ENCODE data around the gene IMMP2L. TPM values are rescaled to one million over a fixed set of nuclear protein-coding genes. Genes with fewer than 3 reads are reported as not detected.

Gene IMMP2L
- total RNA-seq, 2 experiments from 2014 or later, result 5.2 to 6.5 TPM

GRCh38 chr7:110890101-110890500, 672.2 kb downstream of the IMMP2L start:
- peaks cover 10% of the 10 kb centered on the region for H3K36me3 Mint-ChIP-seq (ENCODE audit: low read depth)
- no peaks in the 10 kb centered on the region for H3K4me1 Mint-ChIP-seq
- ChIA-PET CTCF (interaction anchor here (1.3 kb wide), 1 partner anchor 11 kb away, joined by 3 read pairs; no protein-coding TSS in a partner anchor), POLR2A (no interaction called here)
- H3K4me3 Mint-ChIP-seq, result no peak overlapping the region
- no peak for DNase-seq
- H3K9me3 Mint-ChIP-seq, result peaks cover 11% of the 10 kb centered on the region
- H3K27me3 Mint-ChIP-seq, result no peaks in the 10 kb centered on the region
- H3K27ac Mint-ChIP-seq, result no peak overlapping the region

- DNase-seq, result no peak
- Mint-ChIP-seq H3K36me3 (ENCODE audit: low read depth) (peaks cover 6% of the 10 kb centered on the region), H3K4me3 (no peak overlapping the region), H3K9me3 (peaks cover 7% of the 10 kb centered on the region), H3K4me1 (no peaks in the 10 kb centered on the region), H3K27ac (no peak overlapping the region), H3K27me3 (no peaks in the 10 kb centered on the region)
- POLR2A ChIA-PET, result no interaction called here
- CTCF ChIA-PET, result interaction anchor here (1.3 kb wide), 1 partner anchor 12 kb away, joined by 3 read pairs; no protein-coding TSS in a partner anchor
Measured at GRCh38 chr7:110889335-110889734, 673.0 kb downstream of the IMMP2L start.

- DNase-seq, result no peak
- POLR2A ChIA-PET, result no interaction called here
- Mint-ChIP-seq H3K36me3 (ENCODE audit: low read depth) (no peaks in the 10 kb centered on the region), H3K9me3 (peaks cover under 1% of the 10 kb centered on the region), H3K4me1 (no peaks in the 10 kb centered on the region), H3K27me3 (no peaks in the 10 kb centered on the region), H3K4me3 (no peak overlapping the region), H3K27ac (no peak overlapping the region)
- CTCF ChIA-PET, result no interaction called here
Measured at GRCh38 chr7:110888641-110889040, 673.7 kb downstream of the IMMP2L start.

- POLR2A ChIA-PET, result no interaction called here
Measured at GRCh38 chr7:110885474-110885873, 676.8 kb downstream of the IMMP2L start.

GRCh38 chr7:110881721-110882120, 680.6 kb downstream of the IMMP2L start:
- Mint-ChIP-seq H3K4me3 (no peak overlapping the region), H3K9me3 (peaks cover 3% of the 10 kb centered on the region), H3K36me3 (ENCODE audit: low read depth) (peaks cover 8% of the 10 kb centered on the region), H3K4me1 (peaks cover 14% of the 10 kb centered on the region), H3K27ac (no peak overlapping the region), H3K27me3 (no peaks in the 10 kb centered on the region)
- DNase-seq, result no peak
- ChIA-PET CTCF (no interaction called here), POLR2A (no interaction called here)

More at GRCh38 chr7:110885474-110885873, 676.8 kb downstream of the IMMP2L start:
- Mint-ChIP-seq H3K27me3 (no peaks in the 10 kb centered on the region), H3K27ac (no peak overlapping the region), H3K36me3 (ENCODE audit: low read depth) (no peaks in the 10 kb centered on the region), H3K4me3 (no peak overlapping the region), H3K9me3 (peaks cover 3% of the 10 kb centered on the region), H3K4me1 (peaks cover 14% of the 10 kb centered on the region)
- no peak for DNase-seq
- CTCF ChIA-PET, result interaction anchor here (1.2 kb wide), 1 partner anchor 23 kb away, joined by 3 read pairs; no protein-coding TSS in a partner anchor

- peaks cover 3% of the 10 kb centered on the region for H3K9me3 Mint-ChIP-seq
- peak overlapping the region; percentile 13 for H3K27ac Mint-ChIP-seq
- H3K36me3 Mint-ChIP-seq (ENCODE audit: low read depth), result peaks cover 10% of the 10 kb centered on the region
- H3K27me3 Mint-ChIP-seq, result no peaks in the 10 kb centered on the region
- POLR2A ChIA-PET, result no interaction called here
- CTCF ChIA-PET, result no interaction called here
- H3K4me3 Mint-ChIP-seq, result no peak overlapping the region
- no peak for DNase-seq
- H3K4me1 Mint-ChIP-seq, result peaks cover 14% of the 10 kb centered on the region
Measured at GRCh38 chr7:110880971-110881370, 681.3 kb downstream of the IMMP2L start.

- POLR2A ChIA-PET, result no interaction called here
Measured at GRCh38 chr7:110877016-110877415, 685.3 kb downstream of the IMMP2L start.

GRCh38 chr7:110875346-110875745, 686.9 kb downstream of the IMMP2L start:
- DNase-seq, result no peak
- ChIA-PET POLR2A (no interaction called here), CTCF (no interaction called here)
- Mint-ChIP-seq H3K27ac (no peak overlapping the region), H3K36me3 (ENCODE audit: low read depth) (peaks cover 10% of the 10 kb centered on the region), H3K9me3 (peaks cover 4% of the 10 kb centered on the region), H3K4me1 (no peaks in the 10 kb centered on the region), H3K4me3 (no peak overlapping the region), H3K27me3 (no peaks in the 10 kb centered on the region)

More at GRCh38 chr7:110877016-110877415, 685.3 kb downstream of the IMMP2L start:
- peaks cover 8% of the 10 kb centered on the region for H3K4me1 Mint-ChIP-seq
- no peak overlapping the region for H3K4me3 Mint-ChIP-seq
- no peak for DNase-seq
- no peaks in the 10 kb centered on the region for H3K27me3 Mint-ChIP-seq
- H3K9me3 Mint-ChIP-seq, result peaks cover 7% of the 10 kb centered on the region
- H3K36me3 Mint-ChIP-seq (ENCODE audit: low read depth), result peaks cover 10% of the 10 kb centered on the region
- no peak overlapping the region for H3K27ac Mint-ChIP-seq
- CTCF ChIA-PET, result no interaction called here

GRCh38 chr7:110871856-110872255, 690.4 kb downstream of the IMMP2L start:
- DNase-seq, result no peak
- POLR2A ChIA-PET, result no interaction called here
- H3K27ac Mint-ChIP-seq, result no peak overlapping the region
- peaks cover 5% of the 10 kb centered on the region for H3K4me1 Mint-ChIP-seq
- no peak overlapping the region for H3K4me3 Mint-ChIP-seq
- peaks cover 4% of the 10 kb centered on the region for H3K36me3 Mint-ChIP-seq (ENCODE audit: low read depth)
- H3K9me3 Mint-ChIP-seq, result peaks cover 4% of the 10 kb centered on the region
- CTCF ChIA-PET, result interaction anchor here (0.7 kb wide), 1 partner anchor 65 kb away, joined by 3 read pairs; no protein-coding TSS in a partner anchor
- no peaks in the 10 kb centered on the region for H3K27me3 Mint-ChIP-seq

GRCh38 chr7:110870926-110871325, 691.4 kb downstream of the IMMP2L start:
- Mint-ChIP-seq H3K36me3 (ENCODE audit: low read depth) (peaks cover 8% of the 10 kb centered on the region), H3K4me1 (peaks cover 7% of the 10 kb centered on the region), H3K4me3 (no peak overlapping the region), H3K27ac (no peak overlapping the region), H3K9me3 (peaks cover 6% of the 10 kb centered on the region), H3K27me3 (no peaks in the 10 kb centered on the region)
- CTCF ChIA-PET, result interaction anchor here (0.7 kb wide), 1 partner anchor 66 kb away, joined by 3 read pairs; no protein-coding TSS in a partner anchor
- DNase-seq, result no peak
- POLR2A ChIA-PET, result no interaction called here

- POLR2A ChIA-PET, result no interaction called here
- H3K36me3 Mint-ChIP-seq (ENCODE audit: low read depth), result peaks cover 13% of the 10 kb centered on the region
- H3K4me3 Mint-ChIP-seq, result no peak overlapping the region
- H3K9me3 Mint-ChIP-seq, result peaks cover 4% of the 10 kb centered on the region
- H3K27ac Mint-ChIP-seq, result no peak overlapping the region
- CTCF ChIA-PET, result no interaction called here
- no peak for DNase-seq
- peaks cover 7% of the 10 kb centered on the region for H3K4me1 Mint-ChIP-seq
- H3K27me3 Mint-ChIP-seq, result no peaks in the 10 kb centered on the region
Measured at GRCh38 chr7:110868458-110868857, 693.8 kb downstream of the IMMP2L start.

GRCh38 chr7:110867771-110868170, 694.5 kb downstream of the IMMP2L start:
- no peak overlapping the region for H3K27ac Mint-ChIP-seq
- no peak for DNase-seq
- H3K27me3 Mint-ChIP-seq, result no peaks in the 10 kb centered on the region
- POLR2A ChIA-PET, result no interaction called here
- peaks cover 7% of the 10 kb centered on the region for H3K4me1 Mint-ChIP-seq
- H3K36me3 Mint-ChIP-seq (ENCODE audit: low read depth), result peaks cover 13% of the 10 kb centered on the region
- CTCF ChIA-PET, result no interaction called here
- H3K4me3 Mint-ChIP-seq, result no peak overlapping the region
- H3K9me3 Mint-ChIP-seq, result peaks cover 9% of the 10 kb centered on the region

GRCh38 chr7:110863258-110863657, 699.0 kb downstream of the IMMP2L start:
- ChIA-PET POLR2A (no interaction called here), CTCF (no interaction called here)
- Mint-ChIP-seq H3K27me3 (no peaks in the 10 kb centered on the region), H3K9me3 (peaks cover 9% of the 10 kb centered on the region), H3K4me3 (no peak overlapping the region), H3K27ac (no peak overlapping the region), H3K4me1 (peaks cover 6% of the 10 kb centered on the region), H3K36me3 (ENCODE audit: low read depth) (peaks cover 12% of the 10 kb centered on the region)
- DNase-seq, result no peak

- ChIA-PET CTCF (no interaction called here), POLR2A (no interaction called here)
- Mint-ChIP-seq H3K4me1 (peaks cover 4% of the 10 kb centered on the region), H3K27ac (no peak overlapping the region), H3K36me3 (ENCODE audit: low read depth) (peaks cover 8% of the 10 kb centered on the region), H3K9me3 (peaks cover 9% of the 10 kb centered on the region), H3K4me3 (no peak overlapping the region), H3K27me3 (no peaks in the 10 kb centered on the region)
- DNase-seq, result no peak
Measured at GRCh38 chr7:110861163-110861562, 701.1 kb downstream of the IMMP2L start.

Measured in activated CD4-positive, alpha-beta T cell treated with anti-CD3 and anti-CD28 coated beads, Interleukin-2, amount 10 ng/mL, durations not matched to agents 7 days and 5 days (primary cell).